ENCODE results near the gene NR2E3. TPM values are rescaled to one million over a fixed set of nuclear protein-coding genes. Genes with fewer than 3 reads are reported as not detected.

NR2E3 gene
- polyA plus RNA-seq, 1 experiment: not detected

- CTCF ChIA-PET: interaction anchor here (0.6 to 3.2 kb wide), 22 partner anchors 9 to 1065 kb away, joined by 3 to 26 read pairs (median 4); no protein-coding TSS in a partner anchor
- DNase-seq (ENCODE audit: low read depth): no peak
- H3K27me3 ChIP-seq (ENCODE audit: control insufficient read depth, insufficient read depth, low read length): no peaks in the 10 kb centered on the region
- H3K36me3 ChIP-seq (ENCODE audit: control insufficient read depth, insufficient read depth, low read length): 0 out of 2 replicates have a peak, but pooled peaks cover 2% of the 10 kb centered on the region
- TF ChIP-seq, protein P1, sequence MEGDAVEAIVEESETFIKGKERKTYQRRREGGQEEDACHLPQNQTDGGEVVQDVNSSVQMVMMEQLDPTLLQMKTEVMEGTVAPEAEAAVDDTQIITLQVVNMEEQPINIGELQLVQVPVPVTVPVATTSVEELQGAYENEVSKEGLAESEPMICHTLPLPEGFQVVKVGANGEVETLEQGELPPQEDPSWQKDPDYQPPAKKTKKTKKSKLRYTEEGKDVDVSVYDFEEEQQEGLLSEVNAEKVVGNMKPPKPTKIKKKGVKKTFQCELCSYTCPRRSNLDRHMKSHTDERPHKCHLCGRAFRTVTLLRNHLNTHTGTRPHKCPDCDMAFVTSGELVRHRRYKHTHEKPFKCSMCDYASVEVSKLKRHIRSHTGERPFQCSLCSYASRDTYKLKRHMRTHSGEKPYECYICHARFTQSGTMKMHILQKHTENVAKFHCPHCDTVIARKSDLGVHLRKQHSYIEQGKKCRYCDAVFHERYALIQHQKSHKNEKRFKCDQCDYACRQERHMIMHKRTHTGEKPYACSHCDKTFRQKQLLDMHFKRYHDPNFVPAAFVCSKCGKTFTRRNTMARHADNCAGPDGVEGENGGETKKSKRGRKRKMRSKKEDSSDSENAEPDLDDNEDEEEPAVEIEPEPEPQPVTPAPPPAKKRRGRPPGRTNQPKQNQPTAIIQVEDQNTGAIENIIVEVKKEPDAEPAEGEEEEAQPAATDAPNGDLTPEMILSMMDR (IDR thresholded peaks at IDR 0.05; ENCODE audit: insufficient read depth, low read depth, low read length): peak; percentile 78
- no peak overlapping the region for H3K4me3 ChIP-seq (ENCODE audit: low read depth, low read length)
- POLR2A ChIA-PET: interaction anchor here (0.6 kb wide), 2 partner anchors 36 to 37 kb away, joined by 5 read pairs; no protein-coding TSS in a partner anchor
These were observed 30.0 kb upstream of the NR2E3 start for GRCh38 chr15:71780115-71780976.

GRCh38 chr15:71781179-71781964 lies 29.0 kb upstream of the NR2E3 start:
- Histone ChIP-seq H3K4me3 (ENCODE audit: low read depth, low read length) (no peak overlapping the region), H3K36me3 (ENCODE audit: control insufficient read depth, insufficient read depth, low read length) (0 out of 2 replicates have a peak, but pooled peaks cover 2% of the 10 kb centered on the region), H3K27me3 (ENCODE audit: control insufficient read depth, insufficient read depth, low read length) (no peaks in the 10 kb centered on the region)
- ChIA-PET POLR2A (interaction anchor here (0.6 kb wide), 1 partner anchor 37 kb away, joined by 5 read pairs; no protein-coding TSS in a partner anchor), CTCF (interaction anchor here (1.0 to 3.2 kb wide), 15 partner anchors 9 to 369 kb away, joined by 3 to 26 read pairs (median 7); no protein-coding TSS in a partner anchor)
- TF ChIP-seq, protein P1 (IDR thresholded peaks at IDR 0.05; ENCODE audit: insufficient read depth, low read depth, low read length): no peak
- no peak for DNase-seq (ENCODE audit: low read depth)

GRCh38 chr15:71781965-71782265 lies 28.4 kb upstream of the NR2E3 start:
- POLR2A ChIA-PET: no interaction called here
- CTCF ChIA-PET: interaction anchor here (1.0 to 2.3 kb wide), 7 partner anchors 18 to 368 kb away, joined by 3 to 21 read pairs (median 8); no protein-coding TSS in a partner anchor
- TF ChIP-seq, protein P1 (IDR thresholded peaks at IDR 0.05; ENCODE audit: insufficient read depth, low read depth, low read length): no peak

DNA sequence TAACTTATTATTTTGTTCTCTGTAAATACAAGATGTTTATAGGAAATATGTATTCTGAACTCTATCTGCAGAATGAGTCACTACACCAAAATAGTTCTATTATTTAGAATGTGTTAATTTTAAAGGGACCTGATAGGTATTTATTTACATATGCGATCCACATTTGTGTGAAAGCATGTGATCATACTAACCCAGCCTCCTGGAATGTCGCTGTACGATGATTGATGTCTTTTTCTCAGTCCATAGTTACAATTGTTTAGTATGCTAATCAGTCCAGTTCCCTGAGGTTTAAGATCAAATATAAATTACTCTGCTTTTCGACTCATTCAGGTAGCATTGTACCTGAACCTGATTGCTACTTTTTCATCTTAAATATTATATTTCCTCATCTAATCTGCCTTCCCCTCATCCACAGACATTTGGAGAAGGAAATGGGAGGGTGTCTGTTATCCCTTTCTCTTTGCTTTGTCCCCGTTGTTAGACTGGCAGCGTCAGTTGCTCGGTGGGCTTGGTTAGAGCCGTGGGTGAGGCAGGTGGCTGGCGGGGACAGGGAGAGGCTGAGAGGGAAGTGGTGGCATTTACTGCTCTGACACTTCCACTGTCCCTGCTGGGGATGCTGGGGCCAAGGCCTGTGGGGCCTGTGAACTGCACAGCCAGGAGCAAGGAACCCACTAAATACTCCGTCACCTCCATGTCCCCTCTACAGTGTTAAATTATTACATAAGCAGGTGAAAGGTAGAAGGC lies 27.8 kb upstream of the NR2E3 start:
- no peak for DNase-seq (ENCODE audit: low read depth)
- Histone ChIP-seq H3K36me3 (ENCODE audit: control insufficient read depth, insufficient read depth, low read length) (no peaks in the 10 kb centered on the region), H3K27me3 (ENCODE audit: control insufficient read depth, insufficient read depth, low read length) (no peaks in the 10 kb centered on the region), H3K4me3 (ENCODE audit: low read depth, low read length) (no peak overlapping the region)
- TF ChIP-seq, protein P1 (IDR thresholded peaks at IDR 0.05; ENCODE audit: insufficient read depth, low read depth, low read length): no peak
- ChIA-PET CTCF (interaction anchor here (1.2 to 2.1 kb wide), 2 partner anchors 17 to 30 kb away, joined by 10 to 21 read pairs; no protein-coding TSS in a partner anchor), POLR2A (no interaction called here)

More at GRCh38 chr15:71781965-71782265, 28.4 kb upstream of the NR2E3 start:
- DNase-seq (ENCODE audit: low read depth): no peak
- H3K36me3 ChIP-seq (ENCODE audit: control insufficient read depth, insufficient read depth, low read length): 0 out of 2 replicates have a peak, but pooled peaks cover 2% of the 10 kb centered on the region
- no peaks in the 10 kb centered on the region for H3K27me3 ChIP-seq (ENCODE audit: control insufficient read depth, insufficient read depth, low read length)
- no peak overlapping the region for H3K4me3 ChIP-seq (ENCODE audit: low read depth, low read length)
